ENCODE measurements around the gene EIF4G3. TPM values are rescaled to one million over a fixed set of nuclear protein-coding genes. Genes with fewer than 3 reads are reported as not detected.
A peak's percentile ranks its signal among the peaks of the same experiment; 100 is the strongest.
"Not testable (repeated sequence)": the region's sequence is repeated elsewhere in the genome, so short reads cannot be mapped to it uniquely, and the experiment has no call there.

EIF4G3 gene
- polyA plus RNA-seq, 3 donors: 5.1 to 34.2 (median 5.8) TPM

- Mint-ChIP-seq H3K4me3 (peak overlapping the region; percentile 86 to 92), H3K4me1 (peaks cover 24% of the 10 kb centered on the region), H3K36me3 (peaks cover 25 to 30% of the 10 kb centered on the region in 2 donors), H3K27ac (peak overlapping the region; percentile 91 to 99 (median 97)), H3K27me3 (ENCODE audit: low read depth in 3 of 3) (peaks cover 0 to 5% (median 2%) of the 10 kb centered on the region in 3 donors), H3K9me3 (no peaks in the 10 kb centered on the region)
- no peak for TF ChIP-seq CTCF (IDR thresholded peaks at IDR 0.05)
- Histone ChIP-seq H3K27ac (ENCODE audit: low read depth in 1 of 2, low read length in 2 of 2) (peak overlapping the region in 1 of 2 donors; percentile 93), H3K9me3 (replicated peaks in 1 of 2; ENCODE audit: control insufficient read depth in 1 of 2, insufficient read depth in 1 of 2, low read length in 2 of 2) (no peaks in the 10 kb centered on the region), H2AFZ (ENCODE audit: insufficient read depth, low read depth, low read length, poor library complexity, severe bottlenecking) (no peak overlapping the region), H4K20me1 (ENCODE audit: insufficient read depth, low read length) (peaks cover 30% of the 10 kb centered on the region), H3K36me3 (replicated peaks in 1 of 2; ENCODE audit: control insufficient read depth in 1 of 2, insufficient read depth in 2 of 2, low read length in 2 of 2) (peaks cover 0 to 7% of the 10 kb centered on the region in 2 donors), H3K27me3 (ENCODE audit: control insufficient read depth in 2 of 2, insufficient read depth in 2 of 2, low read length in 2 of 2) (no peaks in the 10 kb centered on the region), H3K4me3 (replicated peaks in 1 of 3; ENCODE audit: low read depth in 2 of 3, low read length in 3 of 3) (peak overlapping the region; percentile 17 to 97 (median 93)), H3K9ac (ENCODE audit: insufficient read depth, low read length, poor library complexity, severe bottlenecking) (peak overlapping the region; percentile 90), H3K4me1 (ENCODE audit: control insufficient read depth in 1 of 2, insufficient read depth in 2 of 2, low read length in 2 of 2) (peaks cover 24 to 26% of the 10 kb centered on the region in 2 donors), H3K4me2 (replicated peaks; ENCODE audit: extremely low read depth, low read length, poor library complexity, severe bottlenecking) (peak overlapping the region; percentile 100), H3K79me2 (ENCODE audit: insufficient read depth, low read length) (peaks cover 49% of the 10 kb centered on the region)
- DNase-seq: no peak
- 68% methylated on average over 3 of the region's 12 CpGs for WGBS (ENCODE audit: insufficient coverage)
- intact Hi-C loops (cut with micrococcal nuclease): loop anchor here in 1 of 2 donors (5.0 kb wide), 1 partner anchor 152 kb away; no protein-coding TSS in a partner anchor
These were observed 1.9 kb downstream of the EIF4G3 start for GRCh38 chr1:21174654-21175323.

GRCh38 chr1:21174230-21174629, 2.5 kb downstream of the EIF4G3 start:
- H3K27ac ChIP-seq (ENCODE audit: low read depth in 1 of 2, low read length in 2 of 2): no peak overlapping the region
- H3K9me3 ChIP-seq (replicated peaks in 1 of 2; ENCODE audit: control insufficient read depth in 1 of 2, insufficient read depth in 1 of 2, low read length in 2 of 2): no peaks in the 10 kb centered on the region
- H3K4me1 ChIP-seq (ENCODE audit: control insufficient read depth in 1 of 2, insufficient read depth in 2 of 2, low read length in 2 of 2): peaks cover 24 to 26% of the 10 kb centered on the region in 2 donors
- H3K36me3 ChIP-seq (replicated peaks in 1 of 2; ENCODE audit: control insufficient read depth in 1 of 2, insufficient read depth in 2 of 2, low read length in 2 of 2): peaks cover 3 to 8% of the 10 kb centered on the region in 2 donors
- H3K27me3 Mint-ChIP-seq (ENCODE audit: low read depth in 3 of 3): peaks cover 0 to 5% (median 2%) of the 10 kb centered on the region in 3 donors
- H3K27ac Mint-ChIP-seq: peak overlapping the region in 3 of 7 donors; percentile 91 to 98 (median 97)
- DNase-seq: no peak
- WGBS (ENCODE audit: insufficient coverage): no CpG with 5 or more reads among the region's 2 CpGs
- H3K4me2 ChIP-seq (replicated peaks; ENCODE audit: extremely low read depth, low read length, poor library complexity, severe bottlenecking): peak overlapping the region; percentile 100
- intact Hi-C loops (cut with micrococcal nuclease): no loop called here
- no peak for TF ChIP-seq CTCF (IDR thresholded peaks at IDR 0.05)
- no peaks in the 10 kb centered on the region for H3K27me3 ChIP-seq (ENCODE audit: control insufficient read depth in 2 of 2, insufficient read depth in 2 of 2, low read length in 2 of 2)
- H3K36me3 Mint-ChIP-seq: peaks cover 26 to 34% of the 10 kb centered on the region in 2 donors
- no peak overlapping the region for H2AFZ ChIP-seq (ENCODE audit: insufficient read depth, low read depth, low read length, poor library complexity, severe bottlenecking)
- H3K4me3 ChIP-seq (replicated peaks in 1 of 3; ENCODE audit: low read depth in 2 of 3, low read length in 3 of 3): peak overlapping the region in 1 of 3 experiments; percentile 97
- H3K9me3 Mint-ChIP-seq: no peaks in the 10 kb centered on the region
- peak overlapping the region; percentile 86 to 92 for H3K4me3 Mint-ChIP-seq
- H3K9ac ChIP-seq (ENCODE audit: insufficient read depth, low read length, poor library complexity, severe bottlenecking): no peak overlapping the region
- H3K79me2 ChIP-seq (ENCODE audit: insufficient read depth, low read length): peaks cover 53% of the 10 kb centered on the region
- H3K4me1 Mint-ChIP-seq: peaks cover 24% of the 10 kb centered on the region
- H4K20me1 ChIP-seq (ENCODE audit: insufficient read depth, low read length): peaks cover 30% of the 10 kb centered on the region

- DNase-seq; H3K27me3 Mint-ChIP-seq (ENCODE audit: low read depth in 3 of 3); H3K4me3 Mint-ChIP-seq; H3K9me3 ChIP-seq (replicated peaks in 1 of 2; ENCODE audit: control insufficient read depth in 1 of 2, insufficient read depth in 1 of 2, low read length in 2 of 2); H3K27ac ChIP-seq (ENCODE audit: low read depth in 1 of 2, low read length in 2 of 2); H3K9me3 Mint-ChIP-seq; H2AFZ ChIP-seq (ENCODE audit: insufficient read depth, low read depth, low read length, poor library complexity, severe bottlenecking); H3K4me3 ChIP-seq (replicated peaks in 1 of 3; ENCODE audit: low read depth in 2 of 3, low read length in 3 of 3); H3K27ac Mint-ChIP-seq; intact Hi-C loops (cut with micrococcal nuclease); H3K27me3 ChIP-seq (ENCODE audit: control insufficient read depth in 2 of 2, insufficient read depth in 2 of 2, low read length in 2 of 2); H3K4me2 ChIP-seq (replicated peaks; ENCODE audit: extremely low read depth, low read length, poor library complexity, severe bottlenecking); H3K9ac ChIP-seq (ENCODE audit: insufficient read depth, low read length, poor library complexity, severe bottlenecking): not testable (repeated sequence)
- Mint-ChIP-seq H3K36me3 (peaks cover 30 to 44% of the 10 kb centered on the region in 2 donors), H3K4me1 (peaks cover 24% of the 10 kb centered on the region)
- peaks cover 59% of the 10 kb centered on the region for H3K79me2 ChIP-seq (ENCODE audit: insufficient read depth, low read length)
- WGBS (ENCODE audit: insufficient coverage): 95% methylated on average over 10 of the region's 12 CpGs
- peaks cover 39% of the 10 kb centered on the region for H4K20me1 ChIP-seq (ENCODE audit: insufficient read depth, low read length)
- H3K4me1 ChIP-seq (ENCODE audit: control insufficient read depth in 1 of 2, insufficient read depth in 2 of 2, low read length in 2 of 2): peaks cover 24 to 26% of the 10 kb centered on the region in 2 donors
- peaks cover 5 to 18% of the 10 kb centered on the region in 2 donors for H3K36me3 ChIP-seq (replicated peaks in 1 of 2; ENCODE audit: control insufficient read depth in 1 of 2, insufficient read depth in 2 of 2, low read length in 2 of 2)
These were observed 3.6 kb downstream of the EIF4G3 start for GRCh38 chr1:21173096-21173495.
